Vagina (tissue), 2 donors: ENCODE data around the gene IFI6. TPM values are rescaled to one million over a fixed set of nuclear protein-coding genes. Genes with fewer than 3 reads are reported as not detected.

Experiments used
- DNase-seq, 2 donors: peaks; one replicate each; pipeline ENCODE4 v3.0.0-alpha.2; 2017; ENCODE audit errors: extremely low spot score in 2 of 2
- H3K27ac ChIP-seq: fragments of 200-600 bp; sonication (generic); one replicate; pipeline ENCODE4 v1.5.1; 2019
- H3K27me3 ChIP-seq: fragments of 200-600 bp; sonication (generic); one replicate; pipeline ENCODE4 v1.5.1; 2019
- H3K36me3 ChIP-seq, 2 donors: fragments of 200-600 bp; sonication (generic); one replicate each; pipeline ENCODE4 v1.5.1; 2017 to 2019
- H3K4me1 ChIP-seq: fragments of 200-600 bp; sonication (generic); one replicate; pipeline ENCODE4 v1.5.1; 2019
- H3K4me3 ChIP-seq, 2 donors: fragments of 200-600 bp; sonication (generic); 1 replicate in 1 of 2; 2 replicates in 1 of 2; pipeline ENCODE4 v1.5.1; 2016 to 2019
- H3K9me3 ChIP-seq: fragments of 200-600 bp; sonication (generic); one replicate; pipeline ENCODE4 v1.5.1; 2019
- CTCF ChIP-seq, 3 experiments: fragments of 450-650 bp in 2 of 3; fragments of 200-600 bp in 1 of 3; sonication (generic) in 1 of 3; IDR thresholded peaks; one replicate each; pipeline ENCODE4 v1.5.1; 2017 to 2019; ENCODE audit warnings: antibody characterized with exemption in 3 of 3, mild to moderate bottlenecking in 2 of 3, moderate library complexity in 2 of 3
- POLR2A ChIP-seq, 2 donors: fragments of 450-650 bp; IDR thresholded peaks; one replicate each; pipeline ENCODE4 v1.6.1; 2017; ENCODE audit warnings: antibody characterized with exemption in 2 of 2, mild to moderate bottlenecking in 2 of 2, moderate library complexity in 2 of 2
- POLR2AphosphoS5 ChIP-seq, 2 donors: sonication (generic); formaldehyde crosslinking; IDR thresholded peaks; one replicate each; pipeline ENCODE4 v1.9.0; 2017; ENCODE audit warnings: antibody characterized with exemption in 2 of 2, mild to moderate bottlenecking in 2 of 2, low read depth in 1 of 2; ENCODE audit not compliant: insufficient read depth in 1 of 2
- intact Hi-C: fragments of 100-400 bp; cut with DNase I; formaldehyde crosslinking; loops from one replicate; pipeline ENCODE4 v1.15.1; 2023
- total RNA-seq: library from RNA; depleted of rRNA; stranded (reverse); fragments of >200 nt; gene quantifications from one replicate; pipeline ENCODE4 v1.2.3, GENCODE V29; 2016

The IFI6 gene
- total RNA-seq, 1 donor from 2014 or later, result 28.2 TPM

GRCh38 chr1:27652111-27652864, 19.7 kb downstream of the IFI6 start:
- Histone ChIP-seq H3K4me1 (peaks cover 22% of the 10 kb centered on the region), H3K27ac (no peak overlapping the region), H3K9me3 (no peaks in the 10 kb centered on the region), H3K27me3 (no peaks in the 10 kb centered on the region), H3K36me3 (no peaks in the 10 kb centered on the region), H3K4me3 (no peak overlapping the region)
- no peak for DNase-seq
- intact Hi-C loops, result no loop called here
- no peak for TF ChIP-seq POLR2AphosphoS5 (IDR thresholded peaks at IDR 0.05; ENCODE audit: insufficient read depth in 1 of 2, low read depth in 1 of 2)
- TF ChIP-seq CTCF (IDR thresholded peaks at IDR 0.05), result no peak
- TF ChIP-seq POLR2A (IDR thresholded peaks at IDR 0.05), result no peak

GRCh38 chr1:27650539-27651175, 21.3 kb downstream of the IFI6 start:
- Histone ChIP-seq H3K27me3 (no peaks in the 10 kb centered on the region), H3K27ac (peak overlapping the region; percentile 48), H3K36me3 (no peaks in the 10 kb centered on the region), H3K4me3 (no peak overlapping the region), H3K4me1 (peaks cover 15% of the 10 kb centered on the region), H3K9me3 (no peaks in the 10 kb centered on the region)
- TF ChIP-seq POLR2AphosphoS5 (IDR thresholded peaks at IDR 0.05; ENCODE audit: insufficient read depth in 1 of 2, low read depth in 1 of 2) (no peak), POLR2A (IDR thresholded peaks at IDR 0.05) (no peak), CTCF (IDR thresholded peaks at IDR 0.05) (no peak)
- no peak for DNase-seq
- intact Hi-C loops, result no loop called here

GRCh38 chr1:27650171-27650538, 21.8 kb downstream of the IFI6 start:
- intact Hi-C loops, result no loop called here
- no peaks in the 10 kb centered on the region for H3K9me3 ChIP-seq
- DNase-seq, result no peak
- no peaks in the 10 kb centered on the region for H3K27me3 ChIP-seq
- peak overlapping the region; percentile 48 for H3K27ac ChIP-seq
- H3K4me3 ChIP-seq, result no peak overlapping the region
- TF ChIP-seq CTCF (IDR thresholded peaks at IDR 0.05) (no peak), POLR2AphosphoS5 (IDR thresholded peaks at IDR 0.05; ENCODE audit: insufficient read depth in 1 of 2, low read depth in 1 of 2) (no peak)
- H3K4me1 ChIP-seq, result peaks cover 14% of the 10 kb centered on the region
- no peaks in the 10 kb centered on the region for H3K36me3 ChIP-seq

- no peak for DNase-seq
- intact Hi-C loops, result no loop called here
- TF ChIP-seq POLR2AphosphoS5 (IDR thresholded peaks at IDR 0.05; ENCODE audit: insufficient read depth in 1 of 2, low read depth in 1 of 2), result no peak
- TF ChIP-seq CTCF (IDR thresholded peaks at IDR 0.05), result no peak
- no peak for TF ChIP-seq POLR2A (IDR thresholded peaks at IDR 0.05)
- Histone ChIP-seq H3K27me3 (no peaks in the 10 kb centered on the region), H3K27ac (no peak overlapping the region), H3K9me3 (no peaks in the 10 kb centered on the region), H3K4me3 (no peak overlapping the region), H3K36me3 (no peaks in the 10 kb centered on the region), H3K4me1 (peaks cover 14% of the 10 kb centered on the region)
Measured at GRCh38 chr1:27649306-27649635, 22.7 kb downstream of the IFI6 start.
